T47D (cell line): ENCODE measurements around the gene ARHGAP12.

Experiments used
- DNase-seq, 2 experiments: peaks; one replicate each; pipeline versions ENCODE4 v3.0.0 to v3.0.0-alpha.2; 2011 to 2012; ENCODE audit warnings: low read depth in 1 of 2, low spot score in 1 of 2
- JUND ChIP-seq: IDR thresholded peaks from 2 replicates; pipeline ENCODE4 v1.6.1; 2012; ENCODE audit warnings: low read depth
- in situ Hi-C: cut with HindIII; loops from 2 replicates; pipeline ENCODE4 v1.10.0; 2016; ENCODE audit warnings: low sequenced_read_pairs, low pct_unique_long_range_greater_than_20kb

Gene ARHGAP12

DNA sequence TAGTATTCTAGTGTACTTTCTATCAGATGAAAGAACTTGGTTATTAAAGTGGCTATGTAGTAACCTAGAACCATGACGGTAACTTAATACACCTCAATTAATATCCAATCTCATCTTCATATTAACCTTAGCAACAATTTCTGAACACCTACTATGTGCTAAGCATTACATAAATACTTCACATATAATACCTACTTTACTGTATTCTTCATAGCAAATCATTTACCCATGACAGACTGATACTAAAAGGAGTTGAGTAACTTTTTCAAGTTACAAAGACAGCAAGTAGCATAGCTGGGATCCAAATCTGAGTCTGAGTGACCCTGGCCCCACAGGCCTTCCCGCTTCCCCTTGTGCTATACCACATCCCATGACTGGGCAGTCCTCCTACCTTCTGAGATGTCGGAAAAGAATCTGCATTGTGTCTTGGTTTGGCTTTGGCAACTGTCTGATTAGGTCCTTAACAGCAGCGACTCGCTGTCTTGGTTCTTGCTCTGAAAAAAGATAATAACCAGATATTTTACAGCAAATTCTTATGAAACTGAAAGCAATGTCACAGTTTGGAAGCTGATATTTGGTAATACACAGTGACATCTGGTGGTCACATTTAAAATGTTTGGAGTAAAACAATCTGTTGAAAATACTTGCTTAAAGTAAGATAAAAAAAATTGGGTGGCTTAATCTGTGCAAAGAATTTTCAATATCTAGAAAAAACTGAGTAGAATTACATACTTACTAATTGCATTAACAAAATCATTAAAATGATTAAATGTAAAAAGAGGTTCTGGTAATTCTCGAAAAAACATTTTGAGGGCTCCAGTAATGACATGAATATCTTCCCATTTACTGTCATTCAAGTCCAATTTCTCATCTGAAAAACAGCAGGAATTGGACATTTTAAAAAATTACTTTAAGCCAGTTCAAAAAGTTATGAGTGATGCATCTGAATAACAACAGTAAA is 120.1 kb downstream of the ARHGAP12 start:
- DNase-seq, result peak in 1 of 2 experiments; percentile 42

DNA sequence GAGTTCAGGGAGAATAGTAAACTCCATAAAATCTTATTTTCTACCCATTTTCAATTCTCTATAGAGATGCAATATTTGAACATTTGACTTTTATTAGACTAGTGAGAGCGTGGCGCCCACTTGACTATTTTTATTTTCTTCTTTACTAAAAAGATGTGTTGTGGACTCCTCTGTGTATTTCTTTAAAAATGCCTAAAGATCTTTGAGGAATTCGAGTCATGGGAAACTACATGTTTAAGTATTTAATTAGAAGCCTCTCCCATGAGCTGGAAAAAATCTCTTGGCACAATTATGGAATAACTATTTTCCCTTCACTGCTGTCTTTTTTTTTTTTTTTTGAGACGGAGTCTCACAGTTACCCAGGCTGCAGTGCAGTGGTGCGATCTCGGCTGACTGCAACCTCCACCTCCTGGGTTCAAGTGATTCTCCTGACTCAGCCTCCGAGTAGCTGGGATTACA is 124.2 kb downstream of the ARHGAP12 start:
- DNase-seq, result no peak
- no peak for TF ChIP-seq JUND
- in situ Hi-C loops, result no loop called here

More for the DNA sequence above, 120.1 kb downstream of the ARHGAP12 start:
- no peak for TF ChIP-seq JUND
- in situ Hi-C loops, result no loop called here

DNA sequence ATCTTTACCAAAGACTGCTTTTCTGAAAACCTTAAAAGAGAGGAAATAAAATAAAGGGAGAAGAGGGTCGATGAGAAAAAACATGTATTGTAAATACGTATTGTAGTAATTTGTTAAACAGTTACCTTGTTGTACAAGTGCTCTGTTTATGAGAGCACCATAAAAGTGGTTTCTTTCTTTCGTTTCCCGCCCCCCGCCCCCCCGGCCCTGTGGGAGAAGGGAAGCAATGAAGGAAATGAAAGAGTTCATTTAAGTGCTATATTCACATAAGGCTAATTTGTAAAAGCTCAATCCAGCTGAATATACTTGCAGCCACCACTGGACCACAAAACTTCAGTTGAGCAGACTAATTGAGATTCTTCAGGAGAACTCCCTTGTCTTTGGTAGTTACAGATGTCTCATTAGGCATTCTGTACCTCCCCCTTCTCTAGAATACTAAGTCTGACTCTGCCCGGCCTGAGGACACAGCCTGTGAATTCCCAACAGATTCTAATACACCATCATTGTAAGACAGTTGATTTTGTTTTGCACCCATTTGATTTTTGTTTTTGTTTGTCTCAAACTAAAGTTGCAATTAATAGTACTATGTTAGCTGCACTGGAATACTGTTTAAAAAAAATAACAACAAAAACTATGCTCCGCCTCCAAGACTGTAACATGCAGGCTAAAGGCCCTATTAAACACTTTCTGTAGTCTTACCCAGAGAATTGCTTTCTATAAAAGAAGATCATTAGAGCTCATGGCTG is 124.9 kb downstream of the ARHGAP12 start:
- TF ChIP-seq JUND, result no peak
- DNase-seq, result no peak
- in situ Hi-C loops, result no loop called here

DNA sequence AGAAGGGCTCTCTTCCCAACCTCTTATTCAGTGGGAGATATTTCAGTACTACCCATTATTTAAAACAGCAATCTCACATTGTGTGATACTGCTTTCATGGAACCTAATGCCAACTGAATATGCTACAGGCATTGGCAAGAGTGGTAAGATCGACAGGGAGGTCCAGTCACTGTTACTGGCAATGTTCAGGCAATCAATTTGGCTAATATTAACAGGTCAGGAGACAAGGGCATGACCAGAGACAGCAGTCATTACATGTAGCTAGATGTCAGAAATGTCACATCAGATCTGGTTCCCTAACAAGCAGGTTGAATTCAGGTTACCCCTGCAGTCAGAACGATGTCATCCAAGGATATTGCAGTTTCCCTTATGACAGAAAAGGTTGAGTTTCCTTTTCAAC is 129.4 kb downstream of the ARHGAP12 start:
- in situ Hi-C loops, result no loop called here
- no peak for TF ChIP-seq JUND
- DNase-seq, result no peak

DNA sequence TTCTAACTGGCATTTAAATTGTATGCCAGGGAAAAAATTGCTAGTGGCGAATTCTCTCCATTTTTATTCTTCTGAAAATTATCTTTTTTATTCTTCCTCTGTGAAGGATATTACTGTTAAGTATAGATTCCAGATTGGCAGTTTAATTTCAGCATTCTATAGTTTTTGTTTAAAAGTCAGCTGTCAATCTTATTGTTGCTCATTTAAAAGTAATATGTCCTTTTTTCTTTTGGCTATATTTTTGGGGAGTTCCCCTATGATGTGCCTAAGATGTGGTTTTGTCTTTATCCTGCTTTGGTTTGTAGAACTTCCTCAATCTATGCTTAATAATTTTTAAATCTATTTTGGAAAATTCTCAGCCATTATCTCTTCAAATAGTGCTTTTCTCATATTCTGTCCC is 135.9 kb downstream of the ARHGAP12 start:
- TF ChIP-seq JUND, result no peak
- DNase-seq, result no peak
- in situ Hi-C loops, result no loop called here

DNA sequence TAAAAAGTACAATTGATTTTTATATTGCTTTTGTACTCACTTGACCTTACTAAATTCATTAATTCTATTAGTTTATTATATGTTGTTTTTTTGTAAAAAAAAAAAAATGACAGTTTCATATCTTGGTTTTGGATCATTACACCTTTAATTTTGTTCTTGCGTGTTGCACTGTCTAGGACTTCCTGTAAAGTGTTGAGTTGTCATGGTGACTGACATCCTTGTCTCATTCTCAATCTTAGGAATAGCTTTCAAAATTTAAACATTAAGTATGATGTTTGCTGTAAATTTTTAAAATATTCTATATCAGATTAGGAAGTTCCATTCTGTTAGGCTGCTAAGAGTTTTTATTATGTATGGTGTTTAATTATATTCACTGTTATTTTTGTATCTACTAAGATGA is 139.1 kb downstream of the ARHGAP12 start:
- in situ Hi-C loops, result no loop called here
- TF ChIP-seq JUND, result no peak
- DNase-seq, result no peak

DNA sequence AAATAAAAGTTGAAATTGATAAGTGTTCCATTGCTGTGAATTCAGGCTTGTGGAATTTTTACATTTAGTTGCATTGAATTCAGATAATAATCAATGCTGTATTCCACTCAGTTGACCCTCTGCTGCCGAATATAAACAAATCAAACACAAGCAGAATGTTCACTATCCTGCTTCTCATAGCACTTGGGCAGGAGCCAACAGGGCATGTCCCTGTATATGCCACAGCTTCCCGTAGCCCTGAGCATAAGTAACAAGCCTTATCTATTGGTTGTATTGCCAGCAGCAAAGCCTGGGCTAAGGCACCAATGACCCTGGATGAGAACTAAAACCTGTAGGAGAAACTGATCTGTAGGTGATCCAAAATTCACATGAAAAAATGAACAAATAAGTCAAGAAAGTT is 145.9 kb downstream of the ARHGAP12 start:
- in situ Hi-C loops, result no loop called here
- peak in 1 of 2 experiments; percentile 51 for DNase-seq
- TF ChIP-seq JUND, result no peak

DNA sequence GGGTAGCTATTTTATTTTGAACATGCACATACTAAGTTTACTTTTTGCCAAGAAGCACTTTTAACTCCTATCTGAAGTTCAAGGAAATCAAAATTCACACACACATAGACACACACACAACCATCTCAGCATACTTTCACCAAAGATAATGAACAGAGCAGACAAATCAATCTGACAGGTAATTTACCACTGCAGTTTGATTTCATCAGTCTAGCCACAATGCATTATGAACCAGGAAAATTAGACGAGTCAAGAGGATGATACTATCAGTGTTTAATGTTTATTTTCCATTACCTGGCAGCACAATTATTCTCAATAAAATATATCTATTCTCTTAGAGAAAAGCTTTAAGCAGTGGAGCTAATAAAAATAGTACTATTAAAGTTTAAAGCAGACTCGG is 147.9 kb downstream of the ARHGAP12 start:
- in situ Hi-C loops, result no loop called here
- TF ChIP-seq JUND, result no peak
- no peak for DNase-seq

DNA sequence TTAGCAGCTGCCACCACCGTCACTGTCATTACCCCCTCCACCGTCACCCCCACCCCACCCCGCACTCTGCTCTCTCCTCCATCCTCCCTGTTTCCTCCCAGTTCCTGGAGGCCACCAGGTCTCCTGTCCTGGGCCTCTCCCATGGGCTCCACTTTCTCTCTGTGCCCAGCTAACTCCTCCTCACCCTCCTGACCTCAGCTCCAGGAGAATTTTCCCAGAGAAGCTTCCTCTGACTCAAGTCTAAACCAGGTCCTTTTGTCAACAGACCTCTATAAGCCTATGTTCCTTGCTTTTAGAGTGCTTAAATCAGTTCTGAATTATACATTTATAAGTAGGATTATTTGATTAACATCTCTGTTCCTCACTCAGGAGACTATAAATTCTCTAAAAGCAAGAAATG is 150.0 kb downstream of the ARHGAP12 start:
- in situ Hi-C loops, result no loop called here
- TF ChIP-seq JUND, result no peak
- DNase-seq, result no peak

DNA sequence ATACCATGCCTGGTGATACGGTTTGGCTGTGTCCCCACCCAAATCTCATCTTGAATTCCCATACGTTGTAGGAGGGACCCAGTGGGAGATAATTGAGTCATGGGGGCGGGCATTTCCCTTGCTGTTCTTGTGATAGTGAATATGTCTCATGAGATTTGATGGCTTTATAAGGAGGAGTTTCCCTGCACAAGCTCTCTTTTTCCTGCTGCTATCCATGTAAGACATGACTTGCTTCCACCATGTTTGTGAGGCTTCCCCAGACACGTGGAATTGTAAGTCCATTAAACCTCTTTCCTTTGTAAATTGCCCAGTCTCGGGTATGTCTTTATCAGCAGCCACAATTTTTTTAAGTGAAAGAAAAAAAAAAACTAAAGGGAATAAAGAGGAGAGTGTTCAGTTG is 152.5 kb downstream of the ARHGAP12 start:
- TF ChIP-seq JUND, result no peak
- in situ Hi-C loops, result no loop called here
- DNase-seq, result no peak

DNA sequence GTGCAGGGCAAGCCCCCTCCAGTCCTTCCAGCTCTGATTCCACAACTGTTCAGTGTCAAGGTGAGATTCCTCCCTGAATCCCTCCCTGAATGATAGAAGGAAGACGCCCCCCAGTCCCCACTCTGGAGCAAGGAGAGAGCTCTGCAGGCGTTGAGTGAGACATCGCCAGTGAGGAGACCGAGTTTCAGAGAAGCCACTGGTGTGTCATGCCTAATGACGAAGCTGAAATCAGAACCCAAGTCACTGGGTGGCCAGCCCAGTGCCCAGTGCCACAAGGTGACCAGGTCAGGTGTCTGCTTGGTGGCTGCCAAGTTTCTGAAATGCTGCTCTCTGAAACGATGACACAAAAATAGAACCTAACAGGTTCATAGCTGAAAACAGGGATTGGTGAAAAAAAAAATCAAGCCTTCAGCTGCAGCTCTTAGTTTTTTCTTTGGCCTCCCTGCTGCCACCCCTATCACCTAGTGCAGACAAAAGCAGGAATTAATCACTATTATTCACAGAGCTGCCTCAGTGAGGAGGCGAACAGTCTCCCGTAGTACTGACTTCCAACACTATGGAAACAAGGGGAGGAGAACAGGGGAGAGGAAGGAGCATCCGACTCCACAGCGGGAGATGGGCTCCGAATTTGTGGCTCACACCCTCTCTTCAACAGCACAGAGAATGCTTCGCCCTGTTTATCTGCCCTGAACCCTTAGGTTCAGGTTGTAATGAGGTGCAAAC is 153.5 kb downstream of the ARHGAP12 start:
- in situ Hi-C loops, result no loop called here
- DNase-seq, result no peak
- no peak for TF ChIP-seq JUND

DNA sequence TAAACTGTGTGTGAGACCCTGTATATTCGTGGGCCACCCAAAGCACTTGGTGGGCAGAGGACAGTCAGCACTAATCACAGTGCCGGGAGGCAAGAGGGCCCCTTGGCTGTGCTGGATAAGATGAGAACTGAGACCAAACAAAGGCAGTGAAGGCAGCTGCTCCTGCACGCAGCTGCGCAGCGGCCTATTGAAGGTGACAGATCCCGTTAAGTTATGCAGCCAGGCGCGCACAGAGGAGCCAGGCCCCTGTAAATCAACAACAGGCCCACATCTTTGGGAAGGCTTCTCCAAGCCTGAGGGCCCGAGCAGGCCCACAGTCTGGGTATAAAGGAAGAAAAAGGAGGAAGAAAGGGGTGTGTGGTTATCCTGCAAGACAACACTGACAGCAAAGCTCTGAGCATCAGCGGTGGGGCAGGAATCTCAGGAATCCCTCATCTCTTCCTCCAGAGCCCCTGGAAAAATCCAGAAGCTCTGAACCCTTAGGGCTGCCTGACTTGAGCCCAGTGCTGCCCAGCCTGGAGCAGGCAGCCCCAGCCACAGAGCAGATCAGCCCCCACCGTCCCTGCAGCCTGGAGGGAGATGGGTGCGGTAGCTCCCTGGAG is 154.2 kb downstream of the ARHGAP12 start:
- no peak for DNase-seq
- TF ChIP-seq JUND, result no peak

More for the DNA sequence above, 154.2 kb downstream of the ARHGAP12 start:
- in situ Hi-C loops, result no loop called here
